GM23338 (cell line): Measurements from ENCODE around the gene DOCK6. TPM values are rescaled to one million over a fixed set of nuclear protein-coding genes. Genes with fewer than 3 reads are reported as not detected.

Source experiments
- ATAC-seq: fragments of 200-7000 bp; cut with Tn5 transposase; 3 replicates; pipeline ENCODE4 v1.9.1; 2020
- DNase-seq: peaks from one replicate; pipeline ENCODE4 v3.0.0-alpha.2; 2015; ENCODE audit warnings: low spot score
- H2AFZ ChIP-seq: fragments of 200-600 bp; sonication (generic); 2 replicates; pipeline ENCODE4 v1.8.0; 2016; ENCODE audit warnings: antibody characterized with exemption, mild to moderate bottlenecking, moderate library complexity
- H3F3A ChIP-seq: fragments of 200-600 bp; sonication (generic); replicated peaks from 2 replicates; pipeline ENCODE4 v1.8.0; 2017; ENCODE audit warnings: antibody characterized with exemption, mixed run types, low read depth
- H3K27ac ChIP-seq: fragments of 200-600 bp; sonication (generic); 2 replicates; pipeline ENCODE4 v1.6.1; 2016; ENCODE audit warnings: low read depth
- H3K27me3 ChIP-seq: fragments of 200-600 bp; sonication (generic); 2 replicates; pipeline ENCODE4 v1.8.0; 2016; ENCODE audit warnings: mild to moderate bottlenecking, mixed run types, moderate library complexity; ENCODE audit not compliant: insufficient read depth
- H3K36me3 ChIP-seq: fragments of 200-600 bp; sonication (generic); 2 replicates; pipeline ENCODE4 v1.8.0; 2016; ENCODE audit warnings: mild to moderate bottlenecking; ENCODE audit not compliant: insufficient read depth
- H3K4me1 ChIP-seq: fragments of 200-600 bp; sonication (generic); 2 replicates; pipeline ENCODE4 v1.8.0; 2016; ENCODE audit warnings: mild to moderate bottlenecking, moderate library complexity; ENCODE audit not compliant: insufficient read depth
- H3K4me2 ChIP-seq: fragments of 200-600 bp; sonication (generic); 2 replicates; pipeline ENCODE4 v1.7.1; 2017; ENCODE audit warnings: mixed run types
- H3K4me3 ChIP-seq: fragments of 200-600 bp; sonication (generic); 2 replicates; pipeline ENCODE4 v1.6.1; 2016; ENCODE audit warnings: mixed run types
- H3K79me2 ChIP-seq: fragments of 200-600 bp; sonication (generic); replicated peaks from 2 replicates; pipeline ENCODE4 v1.8.0; 2017; ENCODE audit warnings: mild to moderate bottlenecking; ENCODE audit not compliant: insufficient read depth
- H3K9me2 ChIP-seq: fragments of 200-600 bp; sonication (generic); 2 replicates; pipeline ENCODE4 v1.8.0; 2017; ENCODE audit not compliant: insufficient read depth
- H4K20me1 ChIP-seq: fragments of 200-600 bp; sonication (generic); replicated peaks from 2 replicates; pipeline ENCODE4 v1.8.0; 2017; ENCODE audit warnings: mild to moderate bottlenecking; ENCODE audit not compliant: insufficient read depth
- H3K27ac Mint-ChIP-seq: 2 replicates; pipeline ENCODE4 v1.8.0; 2020; ENCODE audit warnings: inconsistent platforms, mild to moderate bottlenecking, moderate library complexity, mixed read lengths
- H3K27me3 Mint-ChIP-seq: 3 replicates; pipeline ENCODE4 v1.8.0; 2022; ENCODE audit warnings: low read depth, mild to moderate bottlenecking, moderate library complexity, mixed read lengths, inconsistent platforms; ENCODE audit not compliant: insufficient read depth, poor library complexity
- H3K36me3 Mint-ChIP-seq: 3 replicates; pipeline ENCODE4 v1.8.0; 2021; ENCODE audit warnings: low read depth, mild to moderate bottlenecking, inconsistent platforms, moderate library complexity, mixed read lengths
- H3K4me1 Mint-ChIP-seq: 3 replicates; pipeline ENCODE4 v1.8.0; 2020; ENCODE audit warnings: mild to moderate bottlenecking, inconsistent platforms, mixed read lengths
- H3K4me3 Mint-ChIP-seq: 3 replicates; pipeline ENCODE4 v1.8.0; 2021; ENCODE audit warnings: moderate library complexity, mild to moderate bottlenecking, inconsistent platforms, mixed read lengths
- H3K9me3 Mint-ChIP-seq: 3 replicates; pipeline ENCODE4 v1.8.0; 2020; ENCODE audit warnings: moderate library complexity, mild to moderate bottlenecking, inconsistent platforms, mixed read lengths
- CREB1 ChIP-seq: fragments of 250-450 bp; sonication (Bioruptor Pico); IDR thresholded peaks from 2 replicates; pipeline ENCODE4 v1.5.0; 2020; ENCODE audit warnings: low read depth, mild to moderate bottlenecking, moderate library complexity
- CTCF ChIP-seq, 2 experiments: fragments of 200-600 bp in 1 of 2; sonication (generic) in 1 of 2; conservative IDR thresholded peaks; 2 replicates each; pipeline versions ENCODE4 v1.5.1 to v1.6.1; 2016 to 2017; ENCODE audit warnings: antibody characterized with exemption in 2 of 2, low read depth in 2 of 2, mild to moderate bottlenecking in 2 of 2, moderate library complexity in 1 of 2
- ETS1 ChIP-seq: IDR thresholded peaks from 2 replicates; pipeline ENCODE4 v1.6.1; 2016; ENCODE audit warnings: antibody characterized with exemption
- EZH2phosphoT487 ChIP-seq: fragments of 200-600 bp; sonication (generic); IDR thresholded peaks from one replicate; pipeline ENCODE4 v1.8.1; 2018; ENCODE audit warnings: antibody characterized with exemption; ENCODE audit not compliant: unreplicated experiment
- JUNB ChIP-seq: IDR thresholded peaks from one replicate; pipeline ENCODE4 v1.6.1; 2016; ENCODE audit warnings: antibody characterized with exemption; ENCODE audit not compliant: unreplicated experiment
- POLR2AphosphoS5 ChIP-seq: IDR thresholded peaks from 2 replicates; pipeline ENCODE4 v1.6.1; 2016; ENCODE audit warnings: antibody characterized with exemption, low read depth
- REST ChIP-seq: IDR thresholded peaks from one replicate; pipeline ENCODE4 v1.6.1; 2018; ENCODE audit warnings: antibody characterized with exemption; ENCODE audit not compliant: unreplicated experiment
- STAT1 ChIP-seq: IDR thresholded peaks from one replicate; pipeline ENCODE4 v1.6.1; 2016; ENCODE audit warnings: antibody characterized with exemption; ENCODE audit not compliant: unreplicated experiment
- ZNF462 ChIP-seq: fragments of 250-450 bp; sonication (Bioruptor Pico); IDR thresholded peaks from 2 replicates; pipeline ENCODE4 v1.5.0; 2020; ENCODE audit warnings: mild to moderate bottlenecking, moderate library complexity
- polyA plus RNA-seq: library from polyadenylated mRNA; unstranded; fragments of >200 nt; fragmentation: Nextera tagmentation; extraction: Ambion mirVana; gene quantifications from 2 replicates; pipeline ENCODE4 v1.2.1, GENCODE V29; 2016
- total RNA-seq: library from RNA; depleted of rRNA; stranded (reverse); fragments of >200 nt; shearing (Covaris generic); gene quantifications from 2 replicates; pipeline ENCODE4 v1.2.3, GENCODE V29; 2014

Gene DOCK6
- total and polyA plus RNA-seq, 2 experiments from 2014 or later: 34.6 to 49.0 TPM

GRCh38 chr19:11293433-11294389 lies 31.4 kb upstream of the DOCK6 start:
- Mint-ChIP-seq H3K27me3 (peaks cover 6% of the 10 kb centered on the region), H3K36me3 (no peaks in the 10 kb centered on the region), H3K27ac (peak overlapping the region; percentile 92), H3K4me3 (peak overlapping the region; percentile 63), H3K4me1 (peaks cover 6% of the 10 kb centered on the region; the same call in 2 of the 3 replicates), H3K9me3 (no peaks in the 10 kb centered on the region; the same call in 2 of the 3 replicates)
- Histone ChIP-seq H3K4me2 (peak overlapping the region; percentile 81), H3K9me2 (no peaks in the 10 kb centered on the region), H3K27me3 (no peaks in the 10 kb centered on the region), H4K20me1 (no peaks in the 10 kb centered on the region), H3F3A (no peaks in the 10 kb centered on the region), H3K36me3 (no peaks in the 10 kb centered on the region), H3K79me2 (no peaks in the 10 kb centered on the region), H2AFZ (peak overlapping the region; percentile 97), H3K4me1 (peaks cover 6% of the 10 kb centered on the region), H3K27ac (peak overlapping the region; percentile 77; the same call in 1 of the 2 replicates), H3K4me3 (peak overlapping the region; percentile 46)
- peak; percentile 97 for ATAC-seq
- no peak for TF ChIP-seq REST
- TF ChIP-seq ETS1: no peak
- peak; percentile 83 to 97 for TF ChIP-seq CTCF (conservative IDR thresholded peaks at IDR 0.05; ENCODE audit: low read depth in 2 of 2)
- no peak for TF ChIP-seq EZH2phosphoT487
- TF ChIP-seq CREB1 (CRISPR knock-in tag): peak; percentile 57
- no peak for TF ChIP-seq JUNB
- no peak for TF ChIP-seq STAT1
- TF ChIP-seq POLR2AphosphoS5: peak; percentile 49
- no peak for TF ChIP-seq ZNF462 (CRISPR knock-in tag)
- DNase-seq: peak; percentile 94
